Transverse colon (tissue), 4 donors: ENCODE results near the gene SRSF7.

ENCODE experiments used
- CTCF ChIP-seq, 5 experiments: fragments of 200-600 bp in 3 of 5; fragments of 450-650 bp in 2 of 5; sonication (generic) in 3 of 5; IDR thresholded peaks; 1 replicate in 2 of 5; 2 replicates in 3 of 5; pipeline ENCODE4 v1.5.1; 2016 to 2017; ENCODE audit warnings: antibody characterized with exemption in 5 of 5, inconsistent platforms in 3 of 5, mild to moderate bottlenecking in 2 of 5, moderate library complexity in 1 of 5
- POLR2A ChIP-seq: fragments of 450-650 bp; IDR thresholded peaks from one replicate; pipeline ENCODE4 v1.6.1; 2016; ENCODE audit warnings: antibody characterized with exemption, mild to moderate bottlenecking, moderate library complexity
- POLR2AphosphoS5 ChIP-seq, 3 donors: sonication (generic); formaldehyde crosslinking; IDR thresholded peaks; one replicate each; pipeline ENCODE4 v1.6.1; 2016; ENCODE audit warnings: antibody characterized with exemption in 3 of 3

- no peak for TF ChIP-seq CTCF (IDR thresholded peaks at IDR 0.05)
- no peak for TF ChIP-seq POLR2A
- no peak for TF ChIP-seq POLR2AphosphoS5 (IDR thresholded peaks at IDR 0.05)
These were observed 44.3 kb downstream of the SRSF7 start for GRCh38 chr2:38706846-38707345.
